NCI-H524 (cell line): Measurements from ENCODE around the gene SUGCT.

Experiments
- DNase-seq, 2 experiments: peaks; one replicate each; lab custom pipeline; 2025; lab: John Stamatoyannopoulos, UW

SUGCT gene

DNA sequence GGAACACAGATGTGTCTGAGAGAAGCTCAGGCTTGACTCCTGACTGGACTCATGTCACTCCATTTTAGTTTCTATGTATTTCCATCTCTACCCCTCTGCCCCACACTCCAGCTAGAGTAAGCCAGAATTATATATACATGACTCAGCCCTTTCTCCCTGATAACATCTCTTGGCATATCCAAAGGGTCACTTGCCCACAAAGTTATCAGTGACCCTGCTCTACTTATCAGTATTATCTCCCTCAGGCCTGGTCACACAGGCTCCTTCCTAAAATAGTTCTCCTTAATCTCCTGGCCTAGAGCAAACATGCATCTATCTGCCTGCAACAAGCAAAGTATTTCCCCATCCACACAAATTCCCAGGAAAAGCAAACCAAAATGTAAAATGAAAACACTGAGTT, 598.3 kb downstream of the SUGCT start:
- DNase-seq = no peak

DNA sequence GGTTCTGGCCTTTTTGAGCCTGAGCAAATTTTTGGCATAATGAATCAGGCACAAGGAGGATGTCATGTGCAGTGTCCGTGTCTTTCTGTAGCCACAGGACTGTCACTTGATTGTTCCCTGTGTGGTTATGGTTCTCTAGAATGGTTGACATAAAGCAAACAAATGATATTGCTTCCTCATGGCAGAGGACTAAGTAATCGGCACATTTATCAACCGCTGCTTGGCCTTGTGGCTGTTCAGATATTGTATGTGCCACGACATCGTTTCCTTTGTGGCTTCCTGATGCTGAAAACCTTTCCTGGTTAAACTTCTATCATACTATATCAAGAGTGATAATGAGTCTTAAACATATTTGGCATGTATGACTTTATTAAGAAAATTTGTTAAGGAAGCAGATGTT, 598.8 kb downstream of the SUGCT start:
- DNase-seq = no peak

DNA sequence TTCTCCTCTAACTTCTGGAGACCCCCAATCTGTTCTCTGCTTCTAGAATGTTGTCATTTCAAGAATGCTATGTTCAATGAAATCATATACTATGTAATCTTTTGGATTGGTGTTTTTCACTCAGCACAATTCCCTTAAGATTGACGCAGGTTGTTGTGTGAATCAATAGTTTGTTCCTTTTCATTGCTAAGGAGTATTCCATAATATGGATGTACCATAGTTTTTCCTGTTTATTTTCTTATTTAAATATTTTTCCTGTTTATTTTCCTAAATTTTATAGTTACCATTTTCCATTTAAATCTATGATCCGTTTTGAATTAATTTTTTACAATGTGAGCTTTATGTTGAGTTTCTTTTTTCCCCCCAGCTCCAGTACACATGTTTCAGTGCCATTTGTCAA, 604.5 kb downstream of the SUGCT start:
- no peak for DNase-seq

DNA sequence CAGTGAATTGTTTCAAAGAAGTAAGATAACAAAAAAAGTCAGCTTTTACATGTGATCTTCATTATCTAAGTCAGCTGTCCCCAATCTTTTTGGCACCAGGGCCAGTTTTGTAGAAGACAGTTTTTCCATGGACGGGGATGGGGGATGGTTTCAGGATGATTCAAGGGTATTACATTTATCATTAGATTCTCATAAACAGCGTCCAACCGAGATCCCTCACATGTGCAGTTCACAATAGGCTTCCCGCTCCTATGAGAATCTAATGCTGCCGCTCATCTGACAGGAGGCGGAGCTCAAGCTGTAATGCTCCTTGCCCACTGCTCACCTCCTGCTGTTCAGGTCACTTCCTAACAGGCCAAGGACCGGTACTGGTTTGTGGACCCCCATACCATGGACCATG, 607.5 kb downstream of the SUGCT start:
- DNase-seq = no peak

DNA sequence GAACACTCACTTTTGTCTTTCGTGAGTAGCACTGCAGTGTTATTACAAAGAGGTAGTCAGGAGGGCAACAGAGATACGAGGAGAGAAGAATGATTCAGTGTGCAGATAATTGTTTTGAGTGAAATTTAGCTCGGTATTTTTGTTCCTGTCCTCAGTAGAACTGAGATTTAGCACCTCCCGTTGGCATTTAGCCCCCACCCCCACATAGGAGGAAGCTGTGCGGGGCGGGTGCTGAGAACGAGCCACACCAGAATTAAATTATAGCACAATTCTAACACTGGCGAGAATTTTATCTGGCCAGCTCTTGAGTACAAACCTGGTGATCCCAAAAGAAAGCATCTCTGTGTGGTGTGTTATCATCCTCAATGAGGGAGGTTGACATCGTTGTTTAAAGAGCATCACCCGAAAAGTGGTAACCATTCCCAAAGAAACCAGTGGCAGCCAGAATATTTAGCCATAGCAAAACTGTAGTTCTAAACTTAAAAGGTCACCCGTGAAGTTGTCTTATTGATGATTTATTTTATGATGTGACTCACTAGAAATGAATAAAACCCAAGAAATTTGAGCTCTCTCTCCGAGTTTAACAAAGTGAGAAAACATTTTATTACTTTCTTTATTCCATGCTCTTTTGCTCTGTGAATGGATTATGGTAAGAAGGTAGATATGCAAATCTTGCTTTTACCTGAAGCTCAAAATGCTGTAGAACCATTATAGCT, 612.2 kb downstream of the SUGCT start:
- DNase-seq = no peak

DNA sequence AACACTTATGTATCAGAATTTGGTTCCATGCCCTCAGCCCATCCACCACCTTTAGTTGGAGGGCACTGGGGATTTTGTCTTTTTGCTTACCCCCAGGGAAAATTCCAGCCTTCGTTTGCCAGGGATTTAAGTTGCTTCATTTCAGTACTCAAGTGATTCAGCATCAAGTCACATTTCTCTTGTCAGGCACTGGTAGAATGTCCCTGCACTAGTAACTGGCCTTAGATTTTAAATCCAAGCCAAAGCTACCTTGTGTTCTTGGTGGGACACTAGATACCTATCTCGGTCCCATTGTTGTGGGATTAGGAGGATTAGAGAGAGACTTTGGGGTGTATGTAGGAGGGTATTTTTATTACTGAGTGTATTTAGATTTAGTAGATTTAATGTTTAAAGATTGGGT, 613.1 kb downstream of the SUGCT start:
- no peak for DNase-seq

DNA sequence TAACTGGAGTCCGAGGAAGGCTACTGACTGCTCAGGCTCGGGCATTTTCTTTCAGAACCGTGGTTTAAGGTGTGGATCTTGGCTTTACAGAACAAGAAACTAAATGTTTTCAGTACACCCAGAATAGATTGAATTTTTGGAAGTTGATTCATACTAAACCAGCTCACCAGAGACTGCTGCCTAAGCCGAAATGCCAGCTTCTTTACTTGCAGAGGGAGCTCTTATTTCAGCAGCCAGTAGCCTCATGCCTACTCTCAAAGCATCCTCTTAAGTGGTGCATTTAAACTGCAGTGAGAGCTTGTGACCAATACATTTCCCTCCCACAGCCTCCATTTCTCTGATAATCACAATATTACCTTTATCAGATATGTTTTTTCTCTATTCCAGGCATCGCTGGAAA, 615.1 kb downstream of the SUGCT start:
- DNase-seq = no peak

DNA sequence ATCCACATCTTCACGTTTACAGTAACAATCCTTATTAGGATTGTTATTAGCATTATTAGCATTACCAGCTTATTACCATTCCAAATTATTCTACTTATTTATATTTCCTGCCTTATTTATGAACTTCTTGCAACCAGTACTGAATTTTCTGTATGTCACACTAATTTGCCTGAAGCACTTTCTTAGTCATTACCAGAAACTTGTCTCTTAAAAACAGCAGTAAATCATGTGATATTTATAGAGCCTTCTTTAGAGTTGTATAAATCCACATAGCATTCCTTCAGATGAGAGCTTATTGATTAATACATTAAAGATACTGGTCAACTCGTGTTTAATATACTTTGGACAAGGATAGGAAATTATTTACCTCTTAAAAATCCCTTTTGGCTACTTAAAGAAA, 618.6 kb downstream of the SUGCT start:
- DNase-seq = no peak

DNA sequence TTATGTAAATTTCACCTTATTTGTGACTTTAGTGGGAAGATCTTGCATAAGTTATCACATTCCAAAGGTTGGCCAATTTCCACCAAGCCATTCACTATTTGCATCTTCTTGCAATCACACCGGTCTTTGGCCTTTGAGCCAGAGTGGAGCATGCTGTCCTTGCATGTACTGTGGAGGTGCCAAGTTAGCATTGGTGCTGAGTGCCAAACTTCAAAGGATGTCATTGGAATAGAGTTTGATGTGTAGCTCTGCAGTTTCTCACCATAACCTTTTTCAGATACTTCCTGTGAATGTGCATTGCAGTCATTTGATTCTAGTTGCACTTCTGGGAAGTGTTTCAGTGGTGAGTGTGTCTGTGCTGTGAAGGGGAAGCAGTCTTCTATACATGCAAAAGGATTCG, 620.6 kb downstream of the SUGCT start:
- DNase-seq = no peak

DNA sequence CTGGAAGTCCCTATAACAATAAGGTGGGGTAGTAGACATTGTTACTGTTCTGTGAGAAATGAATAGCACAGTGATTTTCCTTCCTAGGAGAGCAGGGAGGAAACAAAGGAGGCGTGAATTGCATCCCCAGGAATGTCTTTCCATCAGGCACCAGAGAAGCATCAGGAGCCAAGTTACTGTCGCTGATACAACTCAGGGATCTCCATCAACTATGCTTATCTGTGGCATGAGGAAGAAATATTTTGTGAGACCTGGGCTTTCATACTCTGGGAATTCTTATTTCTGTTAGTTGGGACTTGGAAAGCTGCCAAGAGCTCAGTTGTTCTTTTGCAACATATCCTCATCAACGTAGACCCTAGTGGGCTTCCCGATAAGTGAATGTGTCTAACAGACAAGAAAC, 622.3 kb downstream of the SUGCT start:
- no peak for DNase-seq

DNA sequence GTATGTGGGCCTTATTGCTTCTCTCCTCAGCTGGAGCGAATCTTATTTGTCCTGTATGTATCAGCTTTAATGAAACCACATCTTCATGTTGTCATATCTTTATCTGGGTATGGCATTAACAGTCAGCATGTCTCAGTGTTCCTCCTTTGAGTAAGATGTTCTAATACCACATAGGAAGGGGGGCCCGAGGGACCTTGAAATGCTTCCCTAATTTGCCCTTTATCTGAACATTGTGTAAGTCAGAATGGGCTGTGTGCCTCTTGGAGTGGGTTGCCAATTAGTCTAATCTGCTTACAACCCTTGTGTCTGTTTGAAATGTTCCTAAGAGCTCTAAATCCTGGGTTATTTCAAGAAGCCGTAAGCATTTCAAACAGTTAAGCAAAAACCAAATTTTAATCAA, 623.8 kb downstream of the SUGCT start:
- DNase-seq = peak; percentile 6 to 38

DNA sequence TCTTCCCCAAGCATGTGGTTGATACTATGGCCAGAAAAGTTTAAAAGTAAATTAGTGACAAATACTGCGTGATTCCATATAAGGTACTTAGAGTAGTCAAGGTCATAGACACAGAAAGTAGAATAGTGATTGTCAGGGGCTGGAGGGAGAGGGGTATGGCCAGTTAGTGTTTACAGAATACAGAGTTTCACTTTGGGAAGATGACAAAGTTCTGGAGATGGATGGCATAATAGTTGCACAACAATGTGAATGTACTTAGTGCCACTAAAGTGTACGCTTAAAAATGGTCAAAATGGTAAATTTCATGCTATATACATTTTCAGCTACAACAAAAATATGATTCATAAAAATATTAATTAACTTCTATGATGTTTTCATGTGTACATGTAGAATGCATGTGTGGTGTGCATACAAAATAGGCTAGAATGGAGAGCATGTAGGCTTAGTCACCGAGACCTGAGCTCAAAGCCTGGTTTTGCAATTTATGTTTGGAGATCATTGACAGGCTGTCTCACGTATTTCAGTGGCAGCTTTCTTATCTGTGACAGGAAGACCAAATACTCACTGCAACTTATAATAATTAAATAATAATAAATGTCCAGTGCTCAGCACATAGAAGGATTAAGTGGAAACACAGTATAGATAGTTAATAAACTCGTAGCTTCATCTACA, 625.6 kb downstream of the SUGCT start:
- DNase-seq = no peak

DNA sequence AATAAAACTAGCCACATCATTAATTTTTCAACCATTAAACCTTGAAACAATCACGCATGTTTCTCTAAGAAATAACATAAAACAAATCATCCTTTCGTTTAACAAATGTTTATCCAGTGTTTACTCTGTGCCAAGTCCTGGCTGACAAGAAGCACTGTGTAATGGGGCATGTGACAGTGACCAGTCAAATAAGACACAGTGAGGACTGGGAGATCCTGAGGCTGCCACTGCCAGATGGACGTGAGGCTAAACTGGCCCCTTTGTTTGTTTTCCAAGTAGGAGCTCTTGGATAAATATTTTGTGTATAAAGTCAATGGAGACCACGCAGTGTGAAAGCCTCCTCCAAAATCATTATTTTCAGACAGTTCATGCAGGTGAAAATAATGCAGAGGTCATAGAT, 626.2 kb downstream of the SUGCT start:
- DNase-seq = no peak

DNA sequence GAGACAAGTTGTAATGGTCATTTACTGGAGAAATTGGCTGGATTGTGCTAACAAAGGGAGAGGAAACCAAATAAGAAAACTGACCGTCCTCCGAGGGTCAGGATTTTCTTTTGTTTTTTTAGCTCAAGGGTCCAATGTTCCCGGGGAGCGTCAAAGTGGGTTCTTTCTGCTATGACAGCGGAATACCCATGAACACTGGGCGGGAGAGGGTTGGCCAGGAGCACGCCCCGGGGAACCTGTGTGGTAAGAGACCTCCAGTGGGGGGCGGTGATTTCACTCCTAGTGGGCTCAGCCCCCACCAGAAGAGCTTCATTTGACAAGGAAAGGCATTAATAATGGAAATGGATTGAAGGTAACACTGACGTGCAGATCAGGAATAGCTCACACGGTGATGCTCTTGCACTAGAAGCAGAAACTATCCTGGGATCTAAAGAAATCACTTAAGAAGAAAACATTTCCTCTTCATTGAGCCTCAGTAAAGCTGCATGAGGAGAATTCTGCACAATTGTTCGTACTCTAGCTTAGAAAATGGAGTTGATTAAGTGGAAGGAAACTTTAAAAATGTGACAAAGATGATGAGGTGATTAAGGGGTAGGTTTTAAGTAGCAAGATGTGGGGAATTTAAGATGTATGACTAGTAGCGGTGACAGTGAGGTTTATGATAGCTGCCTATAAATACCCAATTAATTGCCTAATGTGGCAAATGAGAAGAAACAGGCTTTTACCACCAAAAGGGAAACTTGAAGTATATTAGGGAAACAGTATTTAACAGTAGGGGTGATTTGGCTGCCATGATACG, 627.2 kb downstream of the SUGCT start:
- DNase-seq = no peak

DNA sequence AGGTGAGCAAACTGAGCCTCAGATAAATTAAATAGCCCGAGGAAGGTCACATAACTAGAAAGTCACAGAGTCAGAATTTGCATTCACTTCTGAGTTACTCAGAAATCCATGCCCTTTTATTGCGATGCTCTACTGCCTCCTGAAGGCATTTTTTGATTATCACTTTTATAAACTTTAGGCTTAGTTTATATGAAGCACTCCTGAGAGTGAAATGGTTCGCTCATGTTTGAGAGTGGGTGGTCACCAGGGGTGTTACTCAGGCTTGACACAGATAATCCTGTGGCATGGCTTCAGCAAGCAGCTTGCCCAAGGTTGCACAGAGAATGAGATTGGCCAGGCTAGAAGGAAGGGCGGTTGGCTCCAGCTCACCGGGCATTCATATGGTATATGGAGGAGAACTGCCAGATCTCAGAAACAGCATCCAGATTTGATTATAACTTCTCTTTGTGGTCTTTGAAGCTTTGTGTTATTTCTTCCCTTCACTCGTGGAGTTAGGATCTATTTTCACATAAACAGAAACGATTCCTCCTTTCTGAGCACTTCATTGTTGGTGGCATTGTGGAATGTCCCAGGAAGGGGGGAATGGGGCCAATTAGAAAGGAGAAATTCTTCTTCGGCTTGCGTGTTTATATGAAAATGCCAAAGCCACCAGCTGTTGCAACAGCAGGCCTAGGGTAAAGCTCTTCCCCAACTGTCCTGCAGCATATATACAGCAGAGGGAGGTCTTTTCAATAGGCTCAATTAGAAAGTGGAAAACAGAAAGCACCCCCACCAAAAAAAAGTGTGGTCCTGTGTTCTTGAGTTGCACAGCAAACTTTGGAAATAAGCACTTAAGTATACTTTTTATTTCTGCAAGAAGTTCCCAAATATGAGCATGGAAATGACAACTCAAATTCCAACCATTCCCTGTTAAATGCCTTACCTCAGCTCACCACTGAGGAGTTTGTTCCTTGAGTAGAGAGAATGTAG, 628.8 kb downstream of the SUGCT start:
- DNase-seq = peak; percentile 0 to 65

DNA sequence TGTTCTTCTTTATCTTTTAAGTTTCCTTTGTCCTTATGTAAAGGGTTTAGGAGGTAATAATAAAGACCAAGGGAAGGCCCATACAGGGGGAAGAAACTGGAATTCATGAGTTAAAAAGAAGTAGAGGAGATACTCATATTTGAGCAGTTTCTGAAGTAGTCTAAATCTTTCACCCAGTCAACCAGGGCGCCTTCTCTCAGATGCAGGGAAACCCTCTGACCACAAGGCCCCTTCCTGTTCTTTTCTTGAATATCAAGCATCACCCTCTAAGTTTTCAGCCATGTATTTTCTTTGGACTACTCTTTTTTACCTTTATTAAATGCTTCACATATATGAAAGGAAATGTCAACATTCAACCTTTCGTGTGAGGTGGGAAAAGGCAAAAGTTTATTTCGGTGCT, 630.8 kb downstream of the SUGCT start:
- DNase-seq = no peak

DNA sequence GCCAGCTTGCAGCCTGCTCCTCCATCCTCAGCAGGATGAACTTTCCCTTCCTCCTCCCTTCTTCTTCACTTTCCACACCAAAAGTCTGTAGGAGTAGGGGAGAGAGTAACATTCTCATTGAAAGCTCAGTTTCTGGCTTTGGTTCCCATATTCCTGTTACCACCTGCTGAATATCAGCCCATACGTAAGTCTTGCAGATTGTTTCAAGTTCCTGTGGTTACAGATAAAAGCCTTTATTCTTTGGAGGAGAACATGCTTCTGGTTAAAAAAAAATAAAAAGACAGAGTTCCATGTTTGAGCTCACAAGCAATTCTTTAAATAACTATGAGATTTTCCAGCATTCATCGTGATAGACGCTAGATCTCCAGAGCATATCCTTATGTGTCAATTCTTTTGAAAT, 637.3 kb downstream of the SUGCT start:
- DNase-seq = no peak

DNA sequence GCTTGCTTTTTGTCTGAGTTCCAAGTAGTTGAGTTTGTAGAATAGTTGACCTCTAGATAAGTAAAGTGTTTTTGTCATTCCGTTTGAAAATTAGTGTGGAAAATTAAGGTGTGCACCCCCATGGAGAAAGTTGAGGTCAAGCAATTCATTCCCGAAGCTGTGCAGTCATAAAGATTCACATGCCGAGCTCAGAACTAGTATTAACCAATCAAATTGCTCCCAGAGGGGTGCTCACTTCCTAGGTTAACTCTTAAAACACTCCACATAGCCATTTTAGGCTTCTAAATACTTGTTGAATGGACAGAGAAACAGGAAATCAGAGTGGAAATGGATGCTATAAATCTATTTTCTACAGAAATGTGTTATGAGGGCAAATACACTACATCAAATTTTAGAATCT, 638.9 kb downstream of the SUGCT start:
- no peak for DNase-seq

DNA sequence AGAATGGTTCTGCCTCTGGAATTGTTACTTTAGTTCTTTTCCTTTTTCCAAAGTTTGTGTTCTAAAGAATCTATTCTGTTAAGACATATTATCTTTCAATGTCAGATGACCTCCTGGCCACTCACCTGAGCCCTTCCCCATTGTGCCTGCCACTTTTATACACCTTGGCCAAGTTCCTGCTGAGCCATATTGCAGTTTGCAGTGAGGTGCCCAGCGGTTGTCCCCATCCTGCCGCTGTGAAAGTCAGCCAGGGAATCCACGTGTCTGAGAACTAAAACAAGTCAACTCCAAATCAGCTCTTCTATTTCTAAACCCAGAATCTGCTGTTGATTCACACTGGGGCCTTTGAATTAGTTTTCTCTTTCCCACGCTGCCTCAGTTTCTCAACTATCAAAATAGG, 641.1 kb downstream of the SUGCT start:
- DNase-seq = no peak

DNA sequence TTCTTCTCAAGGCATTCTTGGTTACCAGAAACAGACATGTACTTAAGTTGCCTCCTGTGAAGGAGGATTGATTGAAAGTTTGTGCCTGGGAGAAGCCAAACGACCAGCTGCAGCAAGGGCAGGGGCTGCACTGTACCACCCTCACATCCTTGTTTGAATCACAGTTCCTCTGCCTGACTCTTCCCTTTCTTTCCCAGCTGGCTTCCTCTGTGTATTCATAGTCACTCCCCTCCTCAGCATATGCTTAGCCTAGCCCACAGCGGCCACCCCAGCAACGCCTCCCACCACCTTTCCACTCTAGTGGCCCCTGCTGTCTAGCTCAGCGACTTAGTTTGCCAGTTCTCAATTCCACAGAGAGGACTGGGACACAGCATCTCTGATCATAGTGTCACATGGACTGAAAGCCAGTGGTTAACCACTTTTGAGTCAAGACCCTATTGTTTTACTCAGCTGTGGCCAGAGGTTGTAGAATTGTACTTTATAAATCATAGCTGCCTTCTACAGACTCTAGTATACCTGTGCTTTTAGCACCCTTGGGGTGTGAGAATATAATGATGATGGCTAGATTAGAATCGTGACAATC, 643.0 kb downstream of the SUGCT start:
- no peak for DNase-seq

DNA sequence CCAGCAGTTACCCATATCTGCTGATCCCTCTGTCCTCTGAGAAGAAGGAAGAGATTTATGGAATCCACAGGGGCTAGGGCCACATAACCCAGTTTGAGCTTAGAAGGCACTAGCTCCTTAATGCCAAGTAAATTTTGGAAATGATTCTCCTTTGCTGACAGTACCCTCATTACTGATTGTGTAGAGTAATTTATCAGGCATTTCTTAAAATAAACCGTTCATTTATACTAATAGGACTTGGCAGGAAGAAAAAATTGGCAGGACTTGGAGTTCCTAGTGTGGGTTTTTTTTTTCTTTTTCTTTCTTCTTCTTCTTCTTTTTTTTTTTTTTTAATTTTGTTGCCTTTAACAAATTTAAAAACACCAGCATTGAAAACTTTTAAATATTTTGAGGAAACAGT, 645.7 kb downstream of the SUGCT start:
- no peak for DNase-seq

DNA sequence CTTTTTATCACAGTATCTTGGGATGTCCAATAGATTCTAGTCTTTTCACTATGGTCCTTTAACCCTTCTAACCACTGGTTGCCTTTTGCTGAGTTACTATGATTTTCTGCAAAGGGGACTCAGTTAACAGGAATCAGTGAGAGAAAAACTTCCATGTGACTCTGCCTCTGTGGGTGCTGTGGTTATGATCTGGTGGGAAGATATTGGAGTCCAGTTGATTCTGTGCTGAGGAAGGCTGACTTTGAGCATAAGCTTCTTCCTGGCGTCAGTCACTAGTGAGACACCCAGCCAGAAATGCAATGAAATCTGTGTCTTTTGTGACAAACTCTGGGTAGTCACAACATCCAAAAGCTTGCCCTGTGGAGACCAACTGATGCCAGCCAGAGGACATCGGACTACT, 648.0 kb downstream of the SUGCT start:
- no peak for DNase-seq
